Memory B cell (primary cell): ENCODE results near the gene ANKS6.
A peak's percentile ranks its signal among the peaks of the same experiment; 100 is the strongest.

Experiments
- ATAC-seq: fragments of 150-1000 bp; cut with Tn5 transposase; 2 replicates; pipeline ENCODE4 v1.10.0; 2021; ENCODE audit warnings: low read depth, mild to moderate bottlenecking, moderate library complexity
- DNase-seq, 2 donors: peaks; one replicate each; pipeline ENCODE4 v3.0.0; 2022; ENCODE audit warnings: low spot score in 2 of 2
- H3K27ac Mint-ChIP-seq: one replicate; pipeline ENCODE4 v1.8.0; 2022; ENCODE audit warnings: mild to moderate bottlenecking, moderate library complexity, mixed read lengths
- H3K27me3 Mint-ChIP-seq: one replicate; pipeline ENCODE4 v1.8.0; 2022; ENCODE audit warnings: mixed read lengths
- H3K36me3 Mint-ChIP-seq: one replicate; pipeline ENCODE4 v1.8.0; 2022; ENCODE audit warnings: mild to moderate bottlenecking, mixed read lengths
- H3K4me1 Mint-ChIP-seq: one replicate; pipeline ENCODE4 v1.8.0; 2022; ENCODE audit warnings: mixed read lengths
- H3K4me3 Mint-ChIP-seq: one replicate; pipeline ENCODE4 v1.8.0; 2022; ENCODE audit warnings: mild to moderate bottlenecking, moderate library complexity, mixed read lengths
- H3K9me3 Mint-ChIP-seq: one replicate; pipeline ENCODE4 v1.8.0; 2022; ENCODE audit warnings: mixed read lengths

ANKS6 gene

GRCh38 chr9:98826716-98827115 is 30.4 kb upstream of the ANKS6 start:
- Mint-ChIP-seq H3K4me1 (no peaks in the 10 kb centered on the region), H3K27ac (no peak overlapping the region), H3K27me3 (no peaks in the 10 kb centered on the region), H3K9me3 (no peaks in the 10 kb centered on the region), H3K36me3 (peaks cover 12% of the 10 kb centered on the region), H3K4me3 (no peak overlapping the region)
- no peak for DNase-seq
- ATAC-seq, result no peak

GRCh38 chr9:98825414-98825813 is 29.1 kb upstream of the ANKS6 start:
- H3K4me1 Mint-ChIP-seq, result no peaks in the 10 kb centered on the region
- no peaks in the 10 kb centered on the region for H3K9me3 Mint-ChIP-seq
- peaks cover 12% of the 10 kb centered on the region for H3K36me3 Mint-ChIP-seq
- H3K27me3 Mint-ChIP-seq, result no peaks in the 10 kb centered on the region
- no peak overlapping the region for H3K27ac Mint-ChIP-seq
- DNase-seq (no peak), ATAC-seq (no peak)
- H3K4me3 Mint-ChIP-seq, result no peak overlapping the region

DNA sequence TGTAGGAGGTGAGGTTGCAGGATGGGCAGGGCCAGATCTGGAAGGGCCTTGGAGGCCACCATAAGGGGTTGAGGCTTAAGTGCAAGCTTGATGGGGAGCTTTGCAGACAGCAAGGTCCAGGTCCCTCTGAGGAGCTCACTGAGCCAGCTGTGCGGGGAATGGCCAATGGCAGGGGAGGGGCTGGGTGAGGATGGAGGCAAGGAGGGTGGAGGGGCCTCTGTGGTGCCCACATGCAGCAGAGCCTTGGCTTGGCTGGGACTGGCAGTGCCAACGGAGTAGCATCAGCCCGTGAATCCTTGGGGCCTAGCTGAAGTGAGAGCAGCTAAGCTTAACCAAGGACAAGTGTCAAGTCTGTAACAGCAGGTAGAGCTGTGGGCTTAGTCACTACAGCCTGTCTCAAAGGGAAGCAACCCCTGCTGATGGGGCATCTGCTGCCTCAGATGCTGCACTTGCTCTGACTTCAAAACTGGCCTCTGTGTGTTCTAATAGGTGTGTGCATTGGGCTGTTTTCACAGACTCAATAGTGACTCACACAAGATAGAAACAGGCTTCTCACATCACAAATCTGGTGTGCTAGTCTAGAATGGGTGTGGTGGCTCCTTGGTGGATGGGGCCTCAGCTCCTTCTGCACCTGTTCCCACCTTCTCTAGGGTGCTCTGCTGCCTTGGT is 27.4 kb upstream of the ANKS6 start:
- no peak overlapping the region for H3K4me3 Mint-ChIP-seq
- H3K4me1 Mint-ChIP-seq, result no peaks in the 10 kb centered on the region
- no peaks in the 10 kb centered on the region for H3K27me3 Mint-ChIP-seq
- H3K36me3 Mint-ChIP-seq, result peaks cover 7% of the 10 kb centered on the region
- no peak for ATAC-seq
- DNase-seq, result no peak
- H3K9me3 Mint-ChIP-seq, result no peaks in the 10 kb centered on the region
- no peak overlapping the region for H3K27ac Mint-ChIP-seq

DNA sequence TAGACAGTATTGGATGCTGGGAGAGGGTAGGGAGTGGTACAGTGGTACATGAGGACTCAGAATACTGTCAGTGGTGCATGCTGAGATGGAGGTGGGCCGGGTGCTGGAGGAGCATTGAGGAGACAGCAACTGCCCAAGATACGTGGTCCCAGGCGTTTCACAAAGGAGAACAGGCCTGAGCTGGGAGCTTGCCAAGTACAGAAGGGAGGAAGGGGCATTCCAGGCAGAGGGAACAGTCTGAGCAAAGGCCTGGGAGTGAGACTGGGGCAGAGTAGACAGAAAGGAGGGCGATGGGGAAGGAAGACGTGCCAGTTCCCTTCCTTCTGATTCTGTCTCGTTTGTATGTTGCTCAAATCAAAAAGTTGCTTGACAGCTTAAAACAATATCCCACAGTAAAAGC is 26.3 kb upstream of the ANKS6 start:
- Mint-ChIP-seq H3K36me3 (peaks cover 4% of the 10 kb centered on the region), H3K27ac (no peak overlapping the region), H3K27me3 (no peaks in the 10 kb centered on the region), H3K9me3 (no peaks in the 10 kb centered on the region), H3K4me1 (no peaks in the 10 kb centered on the region), H3K4me3 (no peak overlapping the region)
- no peak for ATAC-seq
- DNase-seq, result no peak

- Mint-ChIP-seq H3K9me3 (no peaks in the 10 kb centered on the region), H3K27ac (no peak overlapping the region), H3K27me3 (no peaks in the 10 kb centered on the region), H3K4me3 (no peak overlapping the region), H3K4me1 (no peaks in the 10 kb centered on the region), H3K36me3 (peaks cover 3% of the 10 kb centered on the region)
- ATAC-seq, result no peak
- no peak for DNase-seq
Observed at GRCh38 chr9:98821831-98822230, 25.5 kb upstream of the ANKS6 start.

- Mint-ChIP-seq H3K27ac (no peak overlapping the region), H3K36me3 (peaks cover 3% of the 10 kb centered on the region), H3K4me1 (no peaks in the 10 kb centered on the region), H3K27me3 (no peaks in the 10 kb centered on the region), H3K4me3 (no peak overlapping the region), H3K9me3 (no peaks in the 10 kb centered on the region)
- ATAC-seq (no peak), DNase-seq (no peak)
Observed at GRCh38 chr9:98819231-98819630, 22.9 kb upstream of the ANKS6 start.

GRCh38 chr9:98818764-98819163 is 22.4 kb upstream of the ANKS6 start:
- peaks cover 5% of the 10 kb centered on the region for H3K36me3 Mint-ChIP-seq
- H3K4me3 Mint-ChIP-seq, result no peak overlapping the region
- no peaks in the 10 kb centered on the region for H3K9me3 Mint-ChIP-seq
- ATAC-seq (no peak), DNase-seq (no peak)
- H3K27me3 Mint-ChIP-seq, result no peaks in the 10 kb centered on the region
- no peaks in the 10 kb centered on the region for H3K4me1 Mint-ChIP-seq
- H3K27ac Mint-ChIP-seq, result no peak overlapping the region

DNA sequence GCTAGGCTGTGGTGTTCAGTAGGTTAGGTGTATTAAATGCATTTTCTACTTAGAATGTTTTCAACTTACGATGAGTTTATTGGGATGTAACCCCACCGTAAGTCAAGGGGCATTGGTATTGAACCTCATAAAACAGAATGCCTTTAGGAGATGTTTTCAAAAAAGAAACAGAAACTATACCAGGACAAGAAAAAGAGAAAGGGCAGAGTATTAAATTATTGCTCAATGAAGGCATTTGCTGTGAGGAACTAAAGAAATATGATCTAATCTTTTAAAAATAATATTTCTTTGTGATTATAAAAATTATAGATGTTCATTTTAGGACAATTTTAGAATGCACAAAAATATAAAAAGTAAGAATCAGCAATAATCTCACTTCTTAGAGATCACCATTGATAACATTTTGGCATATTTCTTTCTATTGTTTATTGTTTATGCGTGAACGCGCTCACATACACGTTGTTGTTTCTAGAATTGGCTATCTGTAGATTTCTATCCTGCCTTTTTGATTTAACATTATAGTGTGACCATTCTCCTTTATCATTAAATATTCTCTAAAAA is 19.1 kb upstream of the ANKS6 start:
- Mint-ChIP-seq H3K4me3 (no peak overlapping the region), H3K4me1 (no peaks in the 10 kb centered on the region), H3K9me3 (peaks cover 2% of the 10 kb centered on the region), H3K27ac (no peak overlapping the region), H3K27me3 (no peaks in the 10 kb centered on the region), H3K36me3 (peaks cover 2% of the 10 kb centered on the region)
- no peak for DNase-seq
- no peak for ATAC-seq

DNA sequence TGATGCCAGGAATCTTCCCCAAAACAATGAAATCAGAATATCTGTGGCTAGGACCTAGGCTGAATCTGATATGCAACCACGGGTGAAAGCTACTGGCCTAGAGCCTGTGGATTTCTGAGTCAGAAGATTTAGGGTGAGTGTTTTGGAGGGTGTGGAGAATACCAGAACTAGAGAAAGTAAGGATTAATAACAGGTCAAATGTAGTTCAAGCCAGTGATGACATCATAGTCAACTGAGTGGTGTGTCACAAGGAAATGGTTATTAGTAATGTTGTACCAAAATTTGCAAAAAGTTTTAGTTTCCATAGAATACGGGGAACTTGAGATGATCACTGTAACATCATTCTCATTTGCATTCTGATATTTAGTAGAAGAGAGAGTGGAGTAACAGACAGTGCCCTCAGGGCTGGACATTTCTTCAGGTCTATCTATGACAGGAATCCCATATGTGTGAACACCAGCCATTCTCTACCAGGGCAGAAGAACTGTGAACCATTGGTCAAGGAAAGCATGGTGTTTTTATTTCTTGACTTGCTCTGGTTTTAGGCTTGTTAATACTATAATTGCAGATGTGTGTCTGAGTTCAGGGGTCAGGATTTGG is 14.8 kb upstream of the ANKS6 start:
- DNase-seq (no peak), ATAC-seq (no peak)
- Mint-ChIP-seq H3K4me1 (peaks cover 12% of the 10 kb centered on the region), H3K9me3 (peaks cover 2% of the 10 kb centered on the region), H3K27me3 (peaks cover 2% of the 10 kb centered on the region), H3K27ac (no peak overlapping the region), H3K36me3 (peaks cover 2% of the 10 kb centered on the region), H3K4me3 (no peak overlapping the region)

DNA sequence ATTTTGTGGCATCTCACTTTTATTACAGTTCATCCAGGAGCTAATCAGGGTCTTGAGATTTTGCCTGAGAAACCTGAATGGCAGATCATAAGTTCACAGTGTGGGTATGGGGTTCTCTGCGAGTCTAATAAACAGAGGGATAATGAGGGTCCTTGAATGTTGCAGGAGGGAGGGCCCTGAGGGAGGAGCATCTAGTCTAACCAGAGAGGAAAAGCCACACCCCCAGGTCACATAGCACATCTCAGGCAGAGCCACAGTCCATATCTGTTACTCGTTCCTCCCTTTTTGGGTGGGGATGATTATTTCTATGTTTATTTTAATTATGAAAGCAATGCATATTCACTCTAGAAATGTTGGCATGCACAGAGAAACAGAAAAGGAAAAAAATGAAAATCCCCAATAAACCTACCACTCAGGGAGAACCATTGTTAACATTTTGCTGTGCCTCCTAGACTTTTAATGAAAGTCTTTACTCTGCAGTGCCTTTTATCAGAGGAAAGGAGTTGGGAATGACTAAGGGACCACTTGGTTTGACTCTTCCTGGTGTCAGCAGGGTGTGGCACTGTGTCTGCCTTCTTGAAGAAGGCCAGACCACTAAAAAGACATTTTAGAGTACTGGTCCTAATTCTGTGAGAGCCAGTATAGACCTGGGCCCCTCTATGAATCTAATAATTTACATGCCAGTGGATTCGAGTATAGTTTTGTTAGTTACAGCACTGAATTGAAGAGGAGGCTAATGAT is 13.9 kb upstream of the ANKS6 start:
- Mint-ChIP-seq H3K4me3 (no peak overlapping the region), H3K36me3 (peaks cover 2% of the 10 kb centered on the region), H3K4me1 (peaks cover 12% of the 10 kb centered on the region), H3K27ac (no peak overlapping the region), H3K27me3 (peaks cover 2% of the 10 kb centered on the region), H3K9me3 (peaks cover 2% of the 10 kb centered on the region)
- DNase-seq, result no peak
- no peak for ATAC-seq

- H3K4me1 Mint-ChIP-seq, result peaks cover 12% of the 10 kb centered on the region
- peaks cover 2% of the 10 kb centered on the region for H3K9me3 Mint-ChIP-seq
- no peak for DNase-seq
- peak overlapping the region; percentile 81 for H3K4me3 Mint-ChIP-seq
- peaks cover 2% of the 10 kb centered on the region for H3K36me3 Mint-ChIP-seq
- ATAC-seq, result no peak
- H3K27me3 Mint-ChIP-seq, result peaks cover 2% of the 10 kb centered on the region
- H3K27ac Mint-ChIP-seq, result no peak overlapping the region
Observed at GRCh38 chr9:98809311-98810101, 13.2 kb upstream of the ANKS6 start.

DNA sequence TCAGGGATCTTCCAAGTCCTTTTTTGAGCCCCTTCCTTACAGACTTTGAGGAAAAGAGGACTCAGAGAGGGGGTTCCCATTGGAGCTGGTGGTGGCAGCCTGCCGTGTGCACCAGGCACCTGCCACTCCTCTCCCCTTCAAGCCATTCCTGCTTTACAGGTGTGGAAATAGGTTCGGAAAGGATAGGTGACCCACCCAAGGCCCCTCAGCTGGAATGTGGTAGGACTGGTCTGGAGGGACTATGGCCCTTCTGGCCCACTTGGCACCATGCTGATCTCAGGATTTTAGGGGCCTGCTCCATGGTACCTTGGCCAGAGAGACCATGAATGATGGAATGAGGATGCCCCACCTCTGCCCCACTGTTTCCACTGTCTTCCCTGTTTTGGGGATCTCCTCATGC is 12.5 kb upstream of the ANKS6 start:
- peaks cover 12% of the 10 kb centered on the region for H3K4me1 Mint-ChIP-seq
- H3K27ac Mint-ChIP-seq, result no peak overlapping the region
- H3K36me3 Mint-ChIP-seq, result no peaks in the 10 kb centered on the region
- H3K4me3 Mint-ChIP-seq, result peak overlapping the region; percentile 81
- ATAC-seq (no peak), DNase-seq (no peak)
- peaks cover 2% of the 10 kb centered on the region for H3K9me3 Mint-ChIP-seq
- H3K27me3 Mint-ChIP-seq, result peaks cover 2% of the 10 kb centered on the region

DNA sequence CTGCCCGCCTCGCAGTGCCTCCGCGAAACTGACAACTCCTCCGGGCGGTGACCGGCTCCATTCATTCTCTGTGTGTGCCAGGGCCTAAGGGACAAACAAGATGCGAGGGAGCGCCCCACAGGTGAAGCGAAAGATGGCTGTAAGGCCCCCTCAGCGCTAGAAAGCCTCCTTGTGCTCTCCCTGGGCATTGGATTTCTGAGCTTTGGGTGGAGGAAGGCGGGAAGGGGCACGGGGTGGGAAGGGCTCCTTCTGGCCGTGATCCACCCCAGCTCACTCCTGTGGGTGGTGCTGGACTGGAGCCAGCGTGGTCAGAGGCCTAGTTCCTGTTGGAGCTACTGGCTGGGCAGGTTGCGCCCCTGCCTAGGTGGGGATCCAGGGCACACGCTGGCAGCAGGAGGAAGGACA is 12.1 kb upstream of the ANKS6 start:
- Mint-ChIP-seq H3K27me3 (peaks cover 3% of the 10 kb centered on the region), H3K4me3 (peak overlapping the region; percentile 81), H3K9me3 (peaks cover 2% of the 10 kb centered on the region), H3K36me3 (no peaks in the 10 kb centered on the region), H3K4me1 (peaks cover 12% of the 10 kb centered on the region), H3K27ac (no peak overlapping the region)
- DNase-seq (no peak), ATAC-seq (no peak)

- DNase-seq, result peak in 1 of 2 donors; percentile 39
- H3K27ac Mint-ChIP-seq, result no peak overlapping the region
- no peaks in the 10 kb centered on the region for H3K36me3 Mint-ChIP-seq
- H3K4me1 Mint-ChIP-seq, result peaks cover 12% of the 10 kb centered on the region
- H3K9me3 Mint-ChIP-seq, result no peaks in the 10 kb centered on the region
- ATAC-seq, result peak; percentile 51
- H3K4me3 Mint-ChIP-seq, result peak overlapping the region; percentile 81
- peaks cover 5% of the 10 kb centered on the region for H3K27me3 Mint-ChIP-seq
Observed at GRCh38 chr9:98807814-98808195, 11.4 kb upstream of the ANKS6 start.
